Esophagus muscularis mucosa (tissue), 4 donors: ENCODE measurements around the gene NECTIN2. TPM values are rescaled to one million over a fixed set of nuclear protein-coding genes. Genes with fewer than 3 reads are reported as not detected.

Source experiments
- DNase-seq: peaks from one replicate; pipeline ENCODE4 v3.0.0-alpha.2; 2017; ENCODE audit errors: extremely low spot score
- H3K27ac ChIP-seq, 4 donors: fragments of 200-600 bp; sonication (generic); replicated peaks in 1 of 4; 1 replicate in 3 of 4; 2 replicates in 1 of 4; pipeline ENCODE4 v1.5.1; 2016 to 2019; ENCODE audit warnings: mild to moderate bottlenecking in 1 of 4
- H3K27me3 ChIP-seq, 4 donors: fragments of 200-600 bp; sonication (generic); one replicate each; pipeline versions ENCODE4 v1.5.1 to v1.6.0; 2016 to 2019
- H3K36me3 ChIP-seq, 4 donors: fragments of 200-600 bp; sonication (generic); one replicate each; pipeline ENCODE4 v1.5.1; 2016 to 2019
- H3K4me1 ChIP-seq, 4 donors: fragments of 200-600 bp; sonication (generic); one replicate each; pipeline ENCODE4 v1.5.1; 2016 to 2019
- H3K4me3 ChIP-seq, 4 donors: fragments of 200-600 bp; sonication (generic); 1 replicate in 2 of 4; 2 replicates in 2 of 4; pipeline ENCODE4 v1.5.1; 2016 to 2019; ENCODE audit warnings: mild to moderate bottlenecking in 4 of 4, moderate library complexity in 1 of 4
- H3K9me3 ChIP-seq, 4 donors: fragments of 200-600 bp; sonication (generic); 1 replicate in 3 of 4; 2 replicates in 1 of 4; pipeline ENCODE4 v1.5.1; 2016 to 2019
- CTCF ChIP-seq, 3 experiments: fragments of 200-600 bp in 2 of 3; fragments of 450-650 bp in 1 of 3; sonication (generic) in 2 of 3; IDR thresholded peaks; one replicate each; pipeline ENCODE4 v1.5.1; 2017 to 2019; ENCODE audit warnings: antibody characterized with exemption in 3 of 3, mild to moderate bottlenecking in 2 of 3, moderate library complexity in 1 of 3
- EP300 ChIP-seq: sonication (generic); formaldehyde crosslinking; IDR thresholded peaks from one replicate; pipeline ENCODE4 v1.6.1; 2017; ENCODE audit warnings: antibody characterized with exemption
- POLR2A ChIP-seq: fragments of 450-650 bp; IDR thresholded peaks from one replicate; pipeline ENCODE4 v1.6.1; 2017; ENCODE audit warnings: antibody characterized with exemption, moderate library complexity, mild to moderate bottlenecking, low read depth
- POLR2AphosphoS5 ChIP-seq, 2 donors: sonication (generic); formaldehyde crosslinking; IDR thresholded peaks; one replicate each; pipeline ENCODE4 v1.6.1; 2017; ENCODE audit warnings: antibody characterized with exemption in 2 of 2
- WGBS: methylation state at CpG from one replicate; pipeline ENCODE4 v1.1.5; 2018; 5-methylcytosine and 5-hydroxymethylcytosine counted together
- intact Hi-C: fragments of 100-400 bp; cut with DNase I; formaldehyde crosslinking; loops from one replicate; pipeline ENCODE4 v1.15.1; 2023
- total RNA-seq, 4 donors: library from RNA; depleted of rRNA; stranded (reverse); fragments of >200 nt; gene quantifications; one replicate each; pipeline versions ENCODE4 v1.1.0 to v1.2.1, GENCODE V29; 2016

NECTIN2 gene
- total RNA-seq, 4 donors from 2014 or later: 34.5 to 72.4 (median 60.1) TPM

GRCh38 chr19:44863990-44864389, 17.9 kb downstream of the NECTIN2 start:
- peaks cover 0 to 9% (median 6%) of the 10 kb centered on the region in 4 donors for H3K4me1 ChIP-seq
- TF ChIP-seq CTCF (IDR thresholded peaks at IDR 0.05): no peak
- TF ChIP-seq EP300: no peak
- no peak for TF ChIP-seq POLR2AphosphoS5 (IDR thresholded peaks at IDR 0.05)
- no peak for TF ChIP-seq POLR2A
- no peaks in the 10 kb centered on the region for H3K27me3 ChIP-seq
- intact Hi-C loops: no loop called here
- WGBS: 94% methylated on average over 2 of the region's 2 CpGs
- peaks cover 13 to 56% (median 40%) of the 10 kb centered on the region in 4 donors for H3K36me3 ChIP-seq
- H3K9me3 ChIP-seq: no peaks in the 10 kb centered on the region
- no peak for DNase-seq
- no peak overlapping the region for H3K4me3 ChIP-seq
- H3K27ac ChIP-seq: no peak overlapping the region

GRCh38 chr19:44865196-44865767, 19.2 kb downstream of the NECTIN2 start:
- intact Hi-C loops: no loop called here
- 90% methylated on average over 20 of the region's 27 CpGs for whole genome bisulfite sequencing
- no peaks in the 10 kb centered on the region for H3K9me3 ChIP-seq
- no peak for DNase-seq
- H3K4me3 ChIP-seq: no peak overlapping the region
- no peak overlapping the region for H3K27ac ChIP-seq
- H3K27me3 ChIP-seq: no peaks in the 10 kb centered on the region
- H3K4me1 ChIP-seq: peaks cover 0 to 18% (median 10%) of the 10 kb centered on the region in 4 donors
- no peak for TF ChIP-seq POLR2A
- no peak for TF ChIP-seq POLR2AphosphoS5 (IDR thresholded peaks at IDR 0.05)
- no peak for TF ChIP-seq CTCF (IDR thresholded peaks at IDR 0.05)
- no peak for TF ChIP-seq EP300
- peaks cover 13 to 49% (median 36%) of the 10 kb centered on the region in 4 donors for H3K36me3 ChIP-seq

- no peak for DNase-seq
- intact Hi-C loops: no loop called here
- Histone ChIP-seq H3K27ac (peak overlapping the region in 2 of 4 donors; percentile 1 to 14), H3K27me3 (no peaks in the 10 kb centered on the region), H3K36me3 (peaks cover 17 to 56% (median 36%) of the 10 kb centered on the region in 4 donors), H3K9me3 (no peaks in the 10 kb centered on the region), H3K4me1 (peaks cover 0 to 27% (median 17%) of the 10 kb centered on the region in 4 donors), H3K4me3 (no peak overlapping the region)
- WGBS: 84% methylated on average over 4 of the region's 4 CpGs
- TF ChIP-seq POLR2A: no peak
- no peak for TF ChIP-seq EP300
- no peak for TF ChIP-seq CTCF (IDR thresholded peaks at IDR 0.05)
- no peak for TF ChIP-seq POLR2AphosphoS5 (IDR thresholded peaks at IDR 0.05)
These were observed 20.6 kb downstream of the NECTIN2 start for GRCh38 chr19:44866664-44867063.

GRCh38 chr19:44867578-44867977, 21.5 kb downstream of the NECTIN2 start:
- H3K36me3 ChIP-seq: peaks cover 21 to 65% (median 46%) of the 10 kb centered on the region in 4 donors
- no peaks in the 10 kb centered on the region for H3K9me3 ChIP-seq
- no peaks in the 10 kb centered on the region for H3K27me3 ChIP-seq
- H3K4me1 ChIP-seq: peaks cover 0 to 27% (median 18%) of the 10 kb centered on the region in 4 donors
- intact Hi-C loops: no loop called here
- TF ChIP-seq EP300: no peak
- TF ChIP-seq POLR2AphosphoS5 (IDR thresholded peaks at IDR 0.05): no peak
- TF ChIP-seq POLR2A: no peak
- no peak for TF ChIP-seq CTCF (IDR thresholded peaks at IDR 0.05)
- H3K27ac ChIP-seq: peak overlapping the region in 2 of 4 donors; percentile 16 to 48
- WGBS: 87% methylated on average over 12 of the region's 12 CpGs
- DNase-seq: no peak
- no peak overlapping the region for H3K4me3 ChIP-seq
